ENCODE results near the gene RUNX1.

RUNX1 gene

GRCh38 chr21:34770576-34770975, 278.5 kb downstream of the RUNX1 start:
- no peak for TF ChIP-seq CTCF (IDR thresholded peaks at IDR 0.05)

GRCh38 chr21:34768326-34768725, 280.8 kb downstream of the RUNX1 start:
- TF ChIP-seq CTCF (IDR thresholded peaks at IDR 0.05): no peak

DNA sequence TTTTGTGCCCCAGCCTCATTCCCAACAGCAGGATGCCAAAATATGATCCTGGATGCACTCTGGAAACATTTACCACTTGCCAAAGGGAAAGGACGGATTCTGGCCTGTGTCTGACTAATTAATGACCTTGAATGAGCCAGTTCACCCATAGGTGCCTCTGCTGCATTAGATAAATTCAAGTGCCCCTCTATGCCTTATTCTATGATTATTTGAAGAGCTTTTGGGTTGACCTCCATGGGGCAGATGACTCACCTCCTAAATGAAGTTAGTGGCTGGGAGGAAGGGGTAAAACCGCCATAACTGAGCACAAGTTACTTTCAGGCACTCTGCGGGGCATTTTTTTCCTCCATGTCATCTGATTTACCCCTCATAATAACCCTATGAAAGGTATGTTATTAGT, 282.2 kb downstream of the RUNX1 start:
- no peak for TF ChIP-seq CTCF (IDR thresholded peaks at IDR 0.05)

GRCh38 chr21:34765619-34766018, 283.5 kb downstream of the RUNX1 start:
- TF ChIP-seq CTCF (IDR thresholded peaks at IDR 0.05): no peak

DNA sequence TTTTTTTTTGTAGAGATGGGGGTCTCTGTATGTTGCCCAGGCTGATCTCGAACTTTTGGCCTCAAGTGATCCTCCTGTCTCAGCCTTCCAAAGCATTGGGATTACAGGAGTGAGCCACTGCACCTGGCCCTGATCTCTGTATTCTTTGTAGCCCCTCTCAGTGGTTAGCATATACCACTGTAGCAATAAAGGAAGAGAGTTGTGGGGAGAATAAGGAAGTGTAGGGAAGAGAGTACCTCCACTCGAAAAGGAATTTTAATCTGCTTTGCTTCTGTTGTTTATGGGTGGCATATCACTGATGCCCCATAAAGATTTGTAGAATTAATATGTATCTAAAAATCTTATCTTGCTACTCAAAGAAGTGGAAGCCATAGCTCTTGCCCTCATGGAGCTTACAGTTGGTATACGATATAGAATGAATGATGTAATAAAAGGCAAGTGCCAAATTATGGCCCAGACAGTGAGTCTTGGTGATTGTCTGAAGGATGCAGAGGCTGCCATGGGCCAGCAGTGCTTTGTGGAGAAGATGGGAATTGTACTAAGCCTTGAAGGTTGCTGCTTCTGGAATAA, 284.3 kb downstream of the RUNX1 start:
- no peak for TF ChIP-seq CTCF (IDR thresholded peaks at IDR 0.05)

GRCh38 chr21:34762786-34763185, 286.3 kb downstream of the RUNX1 start:
- no peak for TF ChIP-seq CTCF (IDR thresholded peaks at IDR 0.05)

DNA sequence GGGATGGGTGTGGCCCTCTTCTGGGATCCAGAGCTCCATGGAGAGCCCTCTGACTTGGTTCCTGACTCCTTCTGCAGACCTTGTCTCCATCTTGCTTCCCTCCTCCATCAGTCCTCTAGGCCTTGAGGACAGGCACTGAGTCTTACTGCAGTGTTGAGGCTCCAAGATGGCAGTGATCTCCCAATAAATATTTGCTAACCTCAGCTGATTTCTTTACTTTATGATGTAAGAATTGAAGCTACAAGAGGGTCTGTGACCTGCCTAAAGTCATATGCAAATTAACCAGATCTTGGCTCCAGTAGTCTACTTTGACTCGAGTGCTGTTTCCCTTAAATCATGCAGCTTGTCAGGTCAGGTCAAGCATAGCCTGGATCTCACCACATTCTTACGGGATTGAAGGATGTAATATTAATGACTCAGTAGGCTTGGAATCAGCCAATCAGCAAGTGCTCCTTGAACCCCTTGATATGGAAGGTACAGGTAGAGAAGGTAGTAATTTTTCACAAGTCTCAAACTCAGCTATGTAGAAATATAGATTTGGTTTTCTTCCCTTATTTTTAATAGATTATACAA, 287.3 kb downstream of the RUNX1 start:
- TF ChIP-seq CTCF (IDR thresholded peaks at IDR 0.05): no peak

Data from LNCAP (cell line).